ENCODE data around the gene TRAF3IP1. TPM values are rescaled to one million over a fixed set of nuclear protein-coding genes. Genes with fewer than 3 reads are reported as not detected.

The TRAF3IP1 gene
- total and polyA plus RNA-seq, 3 donors from 2014 or later = 22.1 to 40.9 (median 38.0) TPM

GRCh38 chr2:238325694-238326093 lies 5.4 kb downstream of the TRAF3IP1 start:
- no peak overlapping the region for H3K4me3 ChIP-seq
- no peaks in the 10 kb centered on the region for H3K36me3 ChIP-seq (ENCODE audit: low read depth, missing control alignments)
- H3K4me1 ChIP-seq = peaks cover 10% of the 10 kb centered on the region
- DNase-seq = no peak
- TF ChIP-seq POLR2A (IDR thresholded peaks at IDR 0.05) (no peak), CTCF (IDR thresholded peaks at IDR 0.05) (no peak)
- intact Hi-C loops (cut with DNase I; ENCODE audit: low total_unique reads) = no loop called here
- no peak overlapping the region for H3K27ac ChIP-seq
- WGBS, 2 donors = 87 to 88% methylated on average over 9 of the region's 9 CpGs
- no peaks in the 10 kb centered on the region for H3K9me3 ChIP-seq
- H3K27me3 ChIP-seq = no peaks in the 10 kb centered on the region

GRCh38 chr2:238326801-238327365 lies 6.6 kb downstream of the TRAF3IP1 start:
- TF ChIP-seq CTCF (IDR thresholded peaks at IDR 0.05) (no peak), POLR2A (IDR thresholded peaks at IDR 0.05) (no peak)
- no peak for DNase-seq
- no peak overlapping the region for H3K4me3 ChIP-seq
- intact Hi-C loops (cut with DNase I; ENCODE audit: low total_unique reads) = no loop called here
- H3K9me3 ChIP-seq = no peaks in the 10 kb centered on the region
- peaks cover 1% of the 10 kb centered on the region for H3K4me1 ChIP-seq
- WGBS, 2 donors = 80 to 91% methylated on average over 12 of the region's 12 CpGs
- H3K27ac ChIP-seq = no peak overlapping the region
- no peaks in the 10 kb centered on the region for H3K27me3 ChIP-seq
- H3K36me3 ChIP-seq (ENCODE audit: low read depth, missing control alignments) = no peaks in the 10 kb centered on the region

- no peak overlapping the region for H3K4me3 ChIP-seq
- H3K36me3 ChIP-seq (ENCODE audit: low read depth, missing control alignments) = no peaks in the 10 kb centered on the region
- H3K9me3 ChIP-seq = no peaks in the 10 kb centered on the region
- H3K4me1 ChIP-seq = no peaks in the 10 kb centered on the region
- no peak overlapping the region for H3K27ac ChIP-seq
- TF ChIP-seq CTCF (IDR thresholded peaks at IDR 0.05) = no peak
- TF ChIP-seq POLR2A (IDR thresholded peaks at IDR 0.05) = no peak
- H3K27me3 ChIP-seq = no peaks in the 10 kb centered on the region
- 97 to 99% methylated on average over 3 of the region's 3 CpGs for WGBS, 2 donors
- DNase-seq = no peak
- intact Hi-C loops (cut with DNase I; ENCODE audit: low total_unique reads) = no loop called here
These were observed 7.4 kb downstream of the TRAF3IP1 start for GRCh38 chr2:238327751-238328150.

- DNase-seq = no peak
- Histone ChIP-seq H3K9me3 (no peaks in the 10 kb centered on the region), H3K27ac (no peak overlapping the region), H3K4me3 (no peak overlapping the region), H3K4me1 (no peaks in the 10 kb centered on the region), H3K36me3 (ENCODE audit: low read depth, missing control alignments) (no peaks in the 10 kb centered on the region), H3K27me3 (no peaks in the 10 kb centered on the region)
- TF ChIP-seq POLR2A (IDR thresholded peaks at IDR 0.05) (no peak), CTCF (IDR thresholded peaks at IDR 0.05) (no peak)
- 92 to 93% methylated on average over 6 to 9 of the region's 9 CpGs for WGBS, 2 donors
- intact Hi-C loops (cut with DNase I; ENCODE audit: low total_unique reads) = no loop called here
These were observed 10.1 kb downstream of the TRAF3IP1 start for GRCh38 chr2:238330391-238330790.

GRCh38 chr2:238331916-238332315 lies 11.6 kb downstream of the TRAF3IP1 start:
- intact Hi-C loops (cut with DNase I; ENCODE audit: low total_unique reads) = no loop called here
- H3K36me3 ChIP-seq (ENCODE audit: low read depth, missing control alignments) = no peaks in the 10 kb centered on the region
- H3K27me3 ChIP-seq = no peaks in the 10 kb centered on the region
- H3K4me3 ChIP-seq = no peak overlapping the region
- H3K27ac ChIP-seq = no peak overlapping the region
- H3K4me1 ChIP-seq = no peaks in the 10 kb centered on the region
- TF ChIP-seq CTCF (IDR thresholded peaks at IDR 0.05) = no peak
- no peak for TF ChIP-seq POLR2A (IDR thresholded peaks at IDR 0.05)
- H3K9me3 ChIP-seq = no peaks in the 10 kb centered on the region
- no peak for DNase-seq
- WGBS, 2 donors = 83 to 85% methylated on average over 5 of the region's 5 CpGs

Data from testis (tissue), 3 donors.